GM12872 (cell line): Measurements from ENCODE around the gene GATA3.

ENCODE experiments used
- CTCF ChIP-seq: IDR thresholded peaks from 3 replicates; pipeline ENCODE4 v1.5.1; 2011; ENCODE audit warnings: low read depth, mild to moderate bottlenecking, low read length, moderate library complexity; ENCODE audit not compliant: insufficient read depth

GATA3 gene

GRCh38 chr10:8085251-8085650 lies 30.8 kb downstream of the GATA3 start:
- no peak for TF ChIP-seq CTCF

- TF ChIP-seq CTCF, result no peak
These were observed 31.8 kb downstream of the GATA3 start for GRCh38 chr10:8086315-8086714.

GRCh38 chr10:8088504-8088903 lies 34.0 kb downstream of the GATA3 start:
- no peak for TF ChIP-seq CTCF

GRCh38 chr10:8092428-8092827 lies 37.9 kb downstream of the GATA3 start:
- no peak for TF ChIP-seq CTCF

GRCh38 chr10:8095959-8096358 lies 41.5 kb downstream of the GATA3 start:
- TF ChIP-seq CTCF, result no peak

GRCh38 chr10:8096931-8097330 lies 42.4 kb downstream of the GATA3 start:
- TF ChIP-seq CTCF, result no peak

- TF ChIP-seq CTCF, result no peak
These were observed 45.9 kb downstream of the GATA3 start for GRCh38 chr10:8100366-8100765.
